GM18520 (cell line): ENCODE data around the gene LBHD2.
"Not testable (repeated sequence)": the region's sequence is repeated elsewhere in the genome, so short reads cannot be mapped to it uniquely, and the experiment has no call there.

ENCODE experiments used
- ATAC-seq: cut with Tn5 transposase; IDR thresholded peaks from one replicate; pipeline ENCODE4 v1.9.1; 2021; ENCODE audit not compliant: unreplicated experiment

Gene LBHD2

GRCh38 chr14:103118018-103118662, 34.1 kb downstream of the LBHD2 start:
- ATAC-seq: no peak

DNA sequence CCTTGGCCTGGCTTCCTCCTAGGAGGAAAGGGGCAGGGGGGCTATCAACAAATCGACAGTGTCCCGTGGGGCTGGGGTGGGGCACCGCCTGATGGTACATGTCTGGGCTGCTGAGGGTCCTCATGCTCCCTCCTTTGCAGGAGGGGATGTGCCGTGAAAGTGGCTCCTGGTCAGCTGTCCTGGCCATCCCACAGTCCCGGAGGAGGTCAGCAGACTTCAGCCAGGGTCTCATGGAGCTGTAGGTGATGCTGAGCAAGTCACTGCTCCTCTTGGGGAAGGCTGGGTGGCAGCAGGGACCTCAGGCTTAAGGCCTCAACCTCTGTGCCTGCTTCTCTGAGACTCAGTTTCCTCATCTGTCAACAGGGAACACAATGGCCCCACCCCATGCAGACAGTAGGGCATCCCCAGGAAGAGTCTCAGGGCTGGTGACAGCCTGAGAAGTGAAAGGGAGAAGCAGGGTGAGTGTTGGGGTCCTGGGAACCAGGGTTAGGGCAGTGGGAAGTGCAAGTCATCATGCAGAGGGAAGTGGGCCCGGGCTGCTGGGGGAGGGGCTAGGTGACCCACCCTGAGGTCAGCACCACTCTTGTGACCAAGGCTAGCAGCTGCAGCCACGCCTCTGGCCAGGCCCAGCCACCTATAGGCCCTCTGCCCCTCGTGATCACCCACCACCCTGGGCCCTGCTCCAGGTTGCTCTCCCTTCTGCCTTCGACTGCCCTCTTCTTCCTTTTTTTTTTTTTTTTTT, 34.8 kb downstream of the LBHD2 start:
- no peak for ATAC-seq

GRCh38 chr14:103119527-103119926, 35.5 kb downstream of the LBHD2 start:
- ATAC-seq: not testable (repeated sequence)

DNA sequence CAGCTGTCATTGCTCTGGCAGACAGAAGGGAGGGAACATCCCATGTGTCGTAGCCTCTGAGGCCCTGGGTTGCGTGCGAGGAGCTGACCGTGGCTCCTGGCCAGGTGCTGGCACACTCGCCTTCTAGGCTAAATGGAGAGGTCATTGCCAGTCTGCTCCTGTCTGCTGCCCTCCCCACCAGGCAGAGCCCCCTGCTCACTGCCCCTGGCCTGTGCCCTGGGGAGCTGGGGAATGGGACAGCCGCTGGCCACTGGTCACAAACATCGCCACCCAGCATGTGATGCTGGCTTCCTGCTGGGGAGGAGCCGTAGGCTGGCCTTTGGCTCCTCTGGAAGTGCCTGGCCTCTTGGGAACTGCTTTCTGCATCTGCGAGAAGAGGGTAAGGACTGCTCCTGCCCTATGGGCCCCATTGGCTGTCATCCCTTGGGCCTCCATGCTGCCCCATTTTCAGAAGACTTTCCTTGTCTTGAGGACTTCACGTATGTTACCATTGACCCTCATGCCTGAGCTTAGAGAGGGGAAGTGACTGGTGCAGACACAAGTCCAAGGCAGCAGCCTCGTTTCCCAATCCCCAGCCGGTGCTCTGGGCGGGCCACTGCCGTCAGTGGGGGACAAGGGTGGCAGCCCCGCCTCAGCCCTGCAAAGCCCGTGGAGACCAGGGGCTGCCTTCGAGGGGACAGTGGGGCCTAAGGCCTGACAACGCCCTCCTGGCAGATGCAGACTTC, 37.3 kb downstream of the LBHD2 start:
- ATAC-seq: no peak

DNA sequence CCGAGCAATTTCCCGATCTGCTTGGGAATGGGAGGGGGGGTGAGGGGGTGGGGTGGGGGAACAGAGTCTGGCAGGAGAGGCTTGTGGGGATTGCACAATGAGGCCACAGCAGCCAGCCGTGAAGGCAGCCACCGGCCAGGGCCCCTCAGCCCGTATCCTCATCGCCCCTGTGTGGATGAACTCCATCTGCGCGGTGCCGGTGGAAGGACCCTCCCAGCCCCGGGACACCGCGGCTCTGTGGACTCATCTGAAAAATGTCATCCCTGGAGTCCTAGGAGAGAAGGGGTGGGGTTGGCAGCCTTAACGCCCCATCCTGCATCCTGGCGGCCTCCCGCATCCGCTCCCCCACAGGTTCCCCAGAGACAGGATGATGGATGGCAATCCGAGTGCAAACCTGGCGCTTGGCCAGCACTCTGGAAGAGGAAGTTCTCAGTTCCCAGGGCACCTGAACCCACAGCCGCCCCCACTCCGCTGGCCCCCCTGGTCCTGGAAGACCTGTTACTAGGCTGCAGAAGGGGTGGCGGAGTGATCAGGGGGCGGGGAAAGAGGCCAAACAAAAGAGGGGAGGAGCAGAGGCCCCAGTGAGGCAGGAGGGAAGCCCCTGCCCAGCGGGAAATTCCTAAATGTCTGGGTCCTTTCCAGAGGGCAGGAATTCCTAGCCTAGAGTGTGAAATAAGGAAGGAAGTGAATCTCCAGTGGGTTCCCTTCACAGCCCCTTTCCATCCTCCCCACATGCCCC, 38.0 kb downstream of the LBHD2 start:
- no peak for ATAC-seq

GRCh38 chr14:103122585-103122946, 38.6 kb downstream of the LBHD2 start:
- ATAC-seq: no peak

DNA sequence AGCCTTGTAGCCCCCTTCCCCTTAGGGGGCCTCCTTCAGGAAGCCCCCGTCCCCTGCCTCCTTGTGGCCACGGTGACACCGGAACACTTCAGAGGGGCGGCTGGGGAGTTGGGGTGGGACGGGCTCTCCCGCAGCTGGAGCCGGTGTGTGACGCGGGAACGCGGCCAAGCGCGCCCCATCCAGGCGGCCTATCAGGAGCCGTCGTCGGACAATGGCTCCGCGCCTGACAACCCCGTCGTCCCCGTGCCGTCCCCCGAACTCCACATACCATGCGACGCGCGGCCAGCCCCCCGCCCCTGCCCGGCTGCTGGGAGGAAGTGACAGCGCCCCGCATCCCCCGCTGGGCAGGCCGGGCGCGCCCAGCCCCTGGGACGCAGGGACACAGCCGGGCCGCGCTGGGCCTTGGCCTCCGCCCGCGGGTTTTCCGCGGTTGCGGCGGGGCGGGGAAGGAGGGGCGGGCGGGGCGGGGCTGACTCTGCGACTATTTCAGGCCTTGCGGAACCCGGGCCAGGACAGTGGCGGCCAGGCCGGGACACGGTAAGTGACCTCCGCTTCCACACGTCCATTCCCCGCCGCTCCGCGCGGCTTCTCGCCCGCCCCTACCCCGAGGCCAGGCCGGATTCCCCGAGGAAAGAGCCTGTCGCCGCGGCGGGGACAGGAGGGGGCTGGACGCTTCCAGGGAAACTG, 39.1 kb downstream of the LBHD2 start, which contains the start of gene TNFAIP2:
TNFAIP2 (plus strand) TSS at position 515 of the 687 bp plus-strand sequence. CDS start 2,997 bp downstream, outside the sequence.
- no peak for ATAC-seq

DNA sequence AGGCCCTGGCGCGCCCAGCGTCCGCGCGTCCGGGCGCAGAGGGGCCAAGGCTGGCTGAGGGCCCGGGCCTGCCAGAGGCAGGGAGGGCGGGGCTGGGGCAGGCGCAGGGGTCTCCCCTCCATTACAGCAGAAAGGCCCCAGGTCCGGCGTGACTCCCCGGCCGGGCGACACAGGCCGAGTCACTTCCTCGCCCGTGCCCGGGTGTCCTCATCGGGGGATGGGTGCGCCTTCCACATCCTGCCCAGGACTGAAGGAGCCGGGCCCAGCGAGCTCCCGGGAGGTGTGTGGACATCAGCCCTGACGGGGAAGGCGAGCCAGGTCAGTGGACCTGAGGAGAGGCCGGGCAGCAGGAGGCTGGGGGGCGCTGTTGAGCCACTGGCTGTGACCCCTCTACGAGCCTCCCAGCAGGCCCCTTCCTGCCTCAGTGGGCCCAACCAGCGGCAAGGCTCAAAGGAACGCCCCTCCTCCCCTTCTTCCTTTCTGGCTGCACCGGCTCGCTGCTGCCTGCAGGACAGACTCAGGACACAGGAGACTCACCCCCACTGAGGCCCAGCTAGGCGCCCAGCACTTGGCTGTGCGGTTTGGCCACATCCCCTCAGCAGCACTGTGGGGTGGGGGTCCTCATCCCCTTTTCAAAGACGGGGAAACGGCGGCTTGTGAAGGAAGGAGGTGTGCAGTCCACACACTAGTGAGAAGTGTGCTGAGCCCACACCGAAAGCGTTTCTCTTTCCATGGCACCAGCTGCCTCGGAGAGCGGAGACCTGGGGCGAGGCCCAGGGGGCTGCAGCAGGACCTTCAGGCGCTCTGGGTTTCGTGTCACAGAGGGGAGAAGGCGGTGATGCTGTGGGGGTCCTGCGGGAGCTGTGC, 39.9 kb downstream of the LBHD2 start:
- ATAC-seq: no peak

DNA sequence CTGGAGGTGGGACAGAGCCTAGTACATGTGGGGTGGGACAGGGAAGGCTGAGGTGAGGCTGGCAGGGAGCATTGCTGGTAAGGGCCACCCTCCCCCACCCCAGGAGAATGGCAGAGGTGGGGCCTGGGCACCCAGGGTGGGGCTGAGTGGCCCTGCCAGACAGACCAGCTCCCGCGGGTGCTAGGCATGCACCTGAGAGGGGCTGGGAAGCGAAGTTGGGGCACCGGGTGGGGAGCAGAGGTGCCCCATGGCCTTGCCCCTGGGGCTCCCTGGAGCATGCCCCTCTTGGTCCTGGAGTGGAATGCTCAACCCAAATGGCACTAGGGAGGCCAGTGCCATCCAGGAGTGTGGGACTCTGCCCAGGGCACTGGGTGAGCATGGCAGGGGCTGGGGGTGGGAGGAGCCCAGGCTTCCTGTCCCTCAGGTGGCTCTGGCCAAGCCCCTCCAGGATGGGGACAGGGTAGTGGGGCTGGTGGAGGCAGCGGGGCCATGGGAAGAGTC, 40.5 kb downstream of the LBHD2 start:
- ATAC-seq: no peak

GRCh38 chr14:103125098-103126070, 41.4 kb downstream of the LBHD2 start:
- no peak for ATAC-seq

GRCh38 chr14:103126088-103126872, 42.3 kb downstream of the LBHD2 start:
- no peak for ATAC-seq

DNA sequence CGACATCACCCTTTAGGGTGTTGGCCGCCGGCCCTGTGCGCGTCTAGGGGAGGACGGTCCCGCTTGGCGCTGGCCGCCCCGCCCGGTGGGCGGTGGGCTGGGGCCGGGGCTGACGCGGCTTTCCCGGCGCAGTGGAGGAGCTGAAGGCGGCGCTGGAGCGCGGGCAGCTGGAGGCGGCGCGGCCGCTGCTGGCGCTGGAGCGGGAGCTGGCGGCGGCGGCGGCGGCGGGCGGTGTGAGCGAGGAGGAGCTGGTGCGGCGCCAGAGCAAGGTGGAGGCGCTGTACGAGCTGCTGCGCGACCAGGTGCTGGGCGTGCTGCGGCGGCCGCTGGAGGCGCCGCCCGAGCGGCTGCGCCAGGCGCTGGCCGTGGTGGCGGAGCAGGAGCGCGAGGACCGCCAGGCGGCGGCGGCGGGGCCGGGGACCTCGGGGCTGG, 42.9 kb downstream of the LBHD2 start:
- ATAC-seq: no peak

DNA sequence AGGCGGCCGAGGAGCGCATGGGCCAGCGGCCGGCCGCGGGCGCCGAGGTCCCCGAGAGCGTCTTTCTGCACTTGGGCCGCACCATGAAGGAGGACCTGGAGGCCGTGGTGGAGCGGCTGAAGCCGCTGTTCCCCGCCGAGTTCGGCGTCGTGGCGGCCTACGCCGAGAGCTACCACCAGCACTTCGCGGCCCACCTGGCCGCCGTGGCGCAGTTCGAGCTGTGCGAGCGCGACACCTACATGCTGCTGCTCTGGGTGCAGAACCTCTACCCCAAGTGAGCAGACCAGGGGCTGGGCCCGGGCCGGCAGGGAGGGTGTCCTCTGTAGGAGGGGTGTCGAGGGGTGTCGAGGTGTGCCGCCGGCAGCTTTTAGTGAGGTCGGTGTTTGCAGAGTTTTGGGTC, 43.3 kb downstream of the LBHD2 start:
- ATAC-seq: no peak

GRCh38 chr14:103127861-103128598, 44.0 kb downstream of the LBHD2 start:
- no peak for ATAC-seq

DNA sequence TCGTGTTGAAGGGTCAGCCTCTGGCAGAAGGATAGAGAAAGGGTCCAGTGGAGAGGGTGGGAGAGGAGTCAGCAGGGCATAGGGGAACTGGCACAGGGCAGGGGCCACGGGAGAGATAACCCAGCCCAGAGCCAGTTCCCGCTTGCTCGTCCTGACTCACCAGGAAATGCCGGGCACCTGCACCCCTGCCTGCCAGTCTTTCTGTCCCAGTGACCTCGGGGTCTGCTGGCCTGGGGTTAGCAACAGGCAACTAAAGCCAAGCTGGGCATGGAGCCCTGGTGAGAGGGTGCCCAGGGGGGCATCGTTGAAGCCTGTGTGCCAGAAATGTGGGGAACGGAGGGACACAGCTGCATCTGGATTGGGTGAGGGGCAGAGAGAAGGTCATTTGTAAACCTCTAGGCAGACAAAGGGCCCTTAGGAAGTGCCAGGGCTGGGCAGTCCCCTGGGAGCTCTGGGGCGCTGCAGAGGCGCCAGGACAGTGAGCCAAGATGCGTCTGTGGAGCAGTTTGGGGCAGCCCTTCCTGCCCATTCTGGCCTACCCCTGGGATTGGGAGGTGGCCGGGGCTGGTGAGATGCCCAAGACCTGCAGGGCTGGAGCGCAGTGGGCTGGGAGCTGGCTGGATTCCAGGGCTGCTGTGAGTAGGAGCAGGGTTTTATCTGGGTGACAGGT, 44.8 kb downstream of the LBHD2 start:
- no peak for ATAC-seq

GRCh38 chr14:103129301-103130016, 45.4 kb downstream of the LBHD2 start:
- ATAC-seq: no peak
